ENCODE data around the gene PALM3.

PALM3 gene

GRCh38 chr19:14103310-14103709, 41.4 kb upstream of the PALM3 start:
- H3K4me3 ChIP-seq (ENCODE audit: low read depth, low read length), result no peak overlapping the region
- no peak for TF ChIP-seq CTCF (IDR thresholded peaks at IDR 0.05; ENCODE audit: borderline replicate concordance, insufficient read depth, low read depth, low read length)

GRCh38 chr19:14102756-14103155, 40.9 kb upstream of the PALM3 start:
- TF ChIP-seq CTCF (IDR thresholded peaks at IDR 0.05; ENCODE audit: borderline replicate concordance, insufficient read depth, low read depth, low read length), result no peak

GRCh38 chr19:14102102-14102696, 40.3 kb upstream of the PALM3 start:
- TF ChIP-seq CTCF (IDR thresholded peaks at IDR 0.05; ENCODE audit: borderline replicate concordance, insufficient read depth, low read depth, low read length), result no peak
- H3K4me3 ChIP-seq (ENCODE audit: low read depth, low read length), result no peak overlapping the region

More at GRCh38 chr19:14102756-14103155, 40.9 kb upstream of the PALM3 start:
- H3K4me3 ChIP-seq (ENCODE audit: low read depth, low read length), result no peak overlapping the region

- no peak overlapping the region for H3K4me3 ChIP-seq (ENCODE audit: low read depth, low read length)
- no peak for TF ChIP-seq CTCF (IDR thresholded peaks at IDR 0.05; ENCODE audit: borderline replicate concordance, insufficient read depth, low read depth, low read length)
Observed at GRCh38 chr19:14101003-14101545, 39.2 kb upstream of the PALM3 start.

DNA sequence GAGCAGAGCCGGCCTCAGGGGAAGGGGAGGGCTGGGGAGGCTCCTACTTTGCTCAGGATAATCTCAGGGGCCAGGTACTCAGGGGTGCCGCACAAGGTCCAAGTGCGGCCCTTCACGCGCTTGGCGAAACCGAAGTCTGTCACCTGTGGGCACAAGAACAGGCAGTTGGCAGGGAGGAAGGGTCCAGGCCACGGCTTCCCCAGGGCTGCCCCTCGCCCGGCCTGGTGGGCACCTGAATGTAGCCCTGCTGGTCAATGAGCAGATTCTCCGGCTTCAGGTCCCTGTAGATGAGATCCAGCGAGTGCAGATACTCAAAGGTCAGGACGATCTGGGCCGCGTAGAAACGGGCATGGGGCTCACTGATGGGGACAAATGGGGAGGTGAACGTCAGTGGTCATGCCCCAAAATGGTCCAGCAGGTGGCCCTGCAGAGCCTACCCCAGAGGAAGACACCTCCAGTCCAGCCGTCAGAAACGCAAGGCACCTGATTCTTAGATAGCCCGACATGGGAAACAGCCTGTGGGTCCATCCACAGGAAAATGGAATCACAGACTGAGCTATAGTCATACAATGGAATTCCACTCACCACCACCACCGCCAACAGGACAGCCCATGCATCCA, 35.8 kb upstream of the PALM3 start:
- H3K4me3 ChIP-seq (ENCODE audit: low read depth, low read length), result no peak overlapping the region
- TF ChIP-seq CTCF (IDR thresholded peaks at IDR 0.05; ENCODE audit: borderline replicate concordance, insufficient read depth, low read depth, low read length), result no peak

DNA sequence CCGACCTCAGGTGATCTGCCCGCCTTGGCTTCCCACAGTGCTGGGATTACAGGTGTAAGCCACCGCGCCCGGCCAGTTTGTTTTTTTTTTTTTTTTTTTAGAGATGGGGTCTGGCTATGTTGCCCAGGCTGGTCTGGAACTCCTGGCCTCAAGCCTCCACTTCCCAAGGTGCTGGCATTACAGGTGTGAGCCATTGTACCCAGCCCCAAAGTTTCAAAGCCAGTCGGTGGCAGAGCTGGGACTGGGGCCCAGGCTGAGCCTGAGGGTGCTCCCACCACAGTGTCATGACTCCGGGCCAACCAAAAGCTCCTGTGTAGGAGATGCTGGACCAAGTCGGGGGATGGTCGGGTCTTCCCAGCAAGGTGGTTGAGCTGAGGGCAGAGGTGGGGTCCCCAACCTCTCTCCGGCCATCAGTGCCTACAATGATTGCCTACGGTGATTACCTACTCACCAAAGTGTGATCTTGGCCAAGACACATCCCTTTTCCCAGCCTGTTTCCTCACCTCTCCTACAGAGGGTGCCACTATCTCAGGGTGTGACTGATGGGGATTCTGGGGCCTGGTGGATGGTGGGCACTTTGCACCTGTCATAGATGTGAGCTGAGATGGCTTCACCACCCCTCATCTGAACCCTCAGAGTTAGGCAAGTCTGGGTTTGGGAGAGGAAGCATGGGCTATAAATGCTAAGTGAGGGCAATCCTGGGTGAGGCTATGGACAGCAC, 34.6 kb upstream of the PALM3 start:
- H3K4me3 ChIP-seq (ENCODE audit: low read depth, low read length), result no peak overlapping the region
- no peak for TF ChIP-seq CTCF (IDR thresholded peaks at IDR 0.05; ENCODE audit: borderline replicate concordance, insufficient read depth, low read depth, low read length)

Data from GM12875 (cell line).